BE2C (cell line): ENCODE results near the gene TCERG1L.

Experiments
- DNase-seq: peaks from one replicate; pipeline ENCODE4 v3.0.0-alpha.2; 2020
- H3K27me3 ChIP-seq: fragments of 250-450 bp; sonication (Bioruptor Pico); 2 replicates; pipeline ENCODE4 v1.5.1; 2020; ENCODE audit warnings: mild to moderate bottlenecking
- H3K36me3 ChIP-seq: fragments of 250-450 bp; sonication (Bioruptor Pico); 2 replicates; pipeline ENCODE4 v1.5.1; 2020; ENCODE audit warnings: mild to moderate bottlenecking
- H3K4me1 ChIP-seq: fragments of 250-450 bp; sonication (Bioruptor Pico); 2 replicates; pipeline ENCODE4 v1.5.1; 2020
- H3K4me3 ChIP-seq: 2 replicates; pipeline ENCODE4 v1.5.1; 2011; ENCODE audit warnings: low read depth, low read length
- H3K9me3 ChIP-seq: fragments of 250-450 bp; sonication (Bioruptor Pico); 2 replicates; pipeline ENCODE4 v1.5.1; 2020
- CTCF ChIP-seq: IDR thresholded peaks from 2 replicates; pipeline ENCODE4 v1.5.1; 2012; ENCODE audit warnings: mild to moderate bottlenecking, low read depth, low read length

TCERG1L gene

GRCh38 chr10:131243076-131243475 is 68.4 kb downstream of the TCERG1L start:
- no peak for DNase-seq
- Histone ChIP-seq H3K27me3 (no peaks in the 10 kb centered on the region), H3K36me3 (no peaks in the 10 kb centered on the region), H3K9me3 (no peaks in the 10 kb centered on the region), H3K4me3 (no peak overlapping the region), H3K4me1 (no peaks in the 10 kb centered on the region)
- TF ChIP-seq CTCF, result no peak

DNA sequence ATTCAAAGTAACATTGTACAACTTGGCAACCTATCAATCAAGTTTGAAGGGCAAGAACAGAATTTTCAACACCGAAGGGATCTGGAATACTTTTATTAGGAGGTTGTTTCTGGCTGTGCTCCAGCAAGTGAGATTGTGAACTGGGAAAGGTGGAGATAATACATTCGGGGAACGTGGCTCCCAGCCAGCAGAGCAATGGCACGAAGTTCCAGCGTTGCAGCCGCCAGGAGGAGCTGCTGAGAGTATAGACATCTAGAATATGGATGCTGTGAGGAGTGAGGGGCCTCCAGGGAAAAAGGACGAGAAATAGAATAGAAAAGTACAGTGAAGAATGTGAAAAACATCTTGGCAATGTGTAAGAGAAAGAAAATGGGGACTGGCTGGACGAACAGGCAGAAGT is 69.5 kb downstream of the TCERG1L start:
- H3K4me1 ChIP-seq, result no peaks in the 10 kb centered on the region
- DNase-seq, result peak; percentile 24
- H3K4me3 ChIP-seq, result no peak overlapping the region
- TF ChIP-seq CTCF, result no peak; the same call in 1 of the 2 replicates
- H3K9me3 ChIP-seq, result no peaks in the 10 kb centered on the region
- H3K36me3 ChIP-seq, result no peaks in the 10 kb centered on the region
- no peaks in the 10 kb centered on the region for H3K27me3 ChIP-seq

- TF ChIP-seq CTCF, result no peak
- H3K4me1 ChIP-seq, result no peaks in the 10 kb centered on the region
- H3K27me3 ChIP-seq, result no peaks in the 10 kb centered on the region
- H3K4me3 ChIP-seq, result no peak overlapping the region
- DNase-seq, result no peak
- no peaks in the 10 kb centered on the region for H3K36me3 ChIP-seq
- no peaks in the 10 kb centered on the region for H3K9me3 ChIP-seq
Observed at GRCh38 chr10:131240691-131241090, 70.8 kb downstream of the TCERG1L start.

DNA sequence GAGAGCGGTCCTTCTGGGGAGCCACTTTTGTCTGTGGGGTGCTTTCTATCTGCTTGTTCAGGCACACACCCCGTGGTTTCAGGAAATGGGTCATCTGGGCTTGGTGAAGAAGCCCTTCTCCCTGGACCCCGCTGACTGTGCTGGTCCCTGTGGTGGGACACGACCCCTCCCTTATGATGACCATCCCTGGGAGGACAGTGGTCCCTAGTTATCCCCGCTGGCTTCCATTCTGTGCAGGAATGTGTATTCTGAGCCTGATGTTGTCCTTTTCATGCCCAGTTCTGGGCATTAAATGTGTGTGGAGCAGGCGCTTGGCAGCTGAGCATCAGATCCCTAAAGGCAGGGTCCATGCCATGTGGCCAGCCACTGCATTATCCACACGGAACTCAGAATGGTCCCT is 71.6 kb downstream of the TCERG1L start:
- no peak for DNase-seq
- Histone ChIP-seq H3K4me1 (no peaks in the 10 kb centered on the region), H3K27me3 (no peaks in the 10 kb centered on the region), H3K36me3 (no peaks in the 10 kb centered on the region), H3K4me3 (no peak overlapping the region), H3K9me3 (no peaks in the 10 kb centered on the region)
- no peak for TF ChIP-seq CTCF

GRCh38 chr10:131239450-131239849 is 72.1 kb downstream of the TCERG1L start:
- no peak for DNase-seq
- no peak for TF ChIP-seq CTCF
- no peaks in the 10 kb centered on the region for H3K4me1 ChIP-seq
- no peaks in the 10 kb centered on the region for H3K27me3 ChIP-seq
- no peaks in the 10 kb centered on the region for H3K36me3 ChIP-seq
- H3K9me3 ChIP-seq, result no peaks in the 10 kb centered on the region
- no peak overlapping the region for H3K4me3 ChIP-seq

- DNase-seq, result no peak
- no peak for TF ChIP-seq CTCF
- no peak overlapping the region for H3K4me3 ChIP-seq
- no peaks in the 10 kb centered on the region for H3K4me1 ChIP-seq
- H3K36me3 ChIP-seq, result no peaks in the 10 kb centered on the region
- H3K9me3 ChIP-seq, result no peaks in the 10 kb centered on the region
- H3K27me3 ChIP-seq, result no peaks in the 10 kb centered on the region
Observed at GRCh38 chr10:131238669-131239280, 72.7 kb downstream of the TCERG1L start.
